ENCODE results near the gene ANKAR.
A peak's percentile ranks its signal among the peaks of the same experiment; 100 is the strongest.
"Not testable (repeated sequence)": the region's sequence is repeated elsewhere in the genome, so short reads cannot be mapped to it uniquely, and the experiment has no call there.

Gene ANKAR

DNA sequence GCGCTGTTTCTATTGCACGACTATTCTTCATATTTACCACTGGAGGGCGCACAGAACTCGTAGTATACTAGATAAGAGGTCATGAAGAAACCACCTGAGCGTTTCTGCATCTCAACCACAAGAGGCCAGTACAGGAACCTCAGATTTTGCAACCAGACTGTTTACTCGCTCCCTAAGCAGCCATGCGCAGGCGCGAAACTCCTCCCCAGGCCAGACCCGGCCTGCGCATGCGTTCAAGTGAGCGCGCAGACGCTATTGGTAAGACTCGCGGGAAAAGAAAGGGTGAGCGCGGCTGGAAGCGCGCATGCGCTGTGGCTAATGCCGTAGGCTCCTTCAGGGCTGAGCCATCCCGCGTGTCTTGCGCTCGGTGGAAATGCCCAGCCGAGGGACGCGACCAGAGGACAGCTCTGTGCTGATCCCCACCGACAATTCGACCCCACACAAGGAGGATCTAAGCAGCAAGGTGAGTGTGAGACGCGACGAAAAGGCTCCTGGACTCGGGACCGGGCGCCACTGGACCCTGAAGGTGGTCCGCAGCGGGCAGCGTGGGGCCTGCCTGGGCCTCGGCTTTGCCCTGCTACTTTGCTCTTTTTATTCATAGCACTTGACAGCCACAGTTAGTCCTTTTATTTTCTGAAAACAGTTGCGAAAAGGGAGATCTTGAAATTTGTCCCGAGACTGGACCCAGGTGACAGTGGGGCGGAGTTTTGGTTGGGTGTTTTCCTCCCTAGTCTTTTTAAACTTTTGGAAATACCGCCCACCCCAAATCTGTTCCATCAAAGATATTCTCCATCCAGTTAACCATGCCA lies 13.1 kb upstream of the ANKAR start, which contains the start of gene ASNSD1:
Gene ASNSD1 (plus strand): TSS at position 312 of the 809 bp plus-strand sequence. CDS start 4,674 bp downstream, outside the sequence.
- DNase-seq = peak; percentile 99

DNA sequence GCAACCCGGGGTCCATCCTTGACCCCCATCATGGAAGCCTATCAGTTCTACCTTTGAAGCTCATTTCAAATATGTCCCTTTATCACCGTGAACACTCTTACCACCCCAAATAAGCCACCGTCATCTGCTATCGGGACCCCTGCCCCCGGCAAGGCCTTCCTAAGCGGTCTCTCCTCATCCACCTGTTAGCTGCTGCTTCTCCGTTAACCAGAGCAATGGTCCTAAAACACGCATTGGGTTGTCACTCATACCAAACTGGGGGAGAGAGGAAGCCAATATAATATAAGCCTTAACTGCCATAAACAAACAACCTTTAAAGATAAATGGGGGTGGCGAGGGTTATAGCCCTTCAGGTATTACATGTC lies 12.5 kb upstream of the ANKAR start:
- DNase-seq = no peak

DNA sequence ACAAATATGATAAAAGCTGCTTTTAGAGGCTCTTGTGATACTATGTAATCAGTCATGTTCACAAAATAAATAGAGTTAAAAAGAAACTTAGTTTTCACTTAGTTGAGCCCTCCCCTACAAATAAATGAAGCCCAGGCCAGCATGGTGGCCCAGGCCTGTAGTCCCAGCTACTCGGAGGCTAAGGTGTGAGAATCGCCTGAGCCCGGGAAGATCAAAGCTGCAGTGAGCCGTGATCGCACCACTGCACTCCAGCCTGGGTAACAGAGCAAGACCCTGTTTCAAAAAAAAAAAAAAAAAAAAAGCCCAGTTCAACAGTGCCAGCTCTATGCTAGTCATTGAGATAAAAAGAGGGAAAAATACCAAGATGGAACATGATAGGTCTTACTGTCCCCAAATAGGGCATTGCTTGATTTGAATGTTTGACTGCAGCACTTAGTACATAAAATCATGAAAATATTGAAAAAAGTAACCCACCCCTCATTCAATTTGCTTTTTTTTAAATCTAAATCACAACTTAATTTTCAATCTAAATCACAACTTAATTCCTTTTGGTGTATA lies 11.7 kb upstream of the ANKAR start:
- no peak for DNase-seq

DNA sequence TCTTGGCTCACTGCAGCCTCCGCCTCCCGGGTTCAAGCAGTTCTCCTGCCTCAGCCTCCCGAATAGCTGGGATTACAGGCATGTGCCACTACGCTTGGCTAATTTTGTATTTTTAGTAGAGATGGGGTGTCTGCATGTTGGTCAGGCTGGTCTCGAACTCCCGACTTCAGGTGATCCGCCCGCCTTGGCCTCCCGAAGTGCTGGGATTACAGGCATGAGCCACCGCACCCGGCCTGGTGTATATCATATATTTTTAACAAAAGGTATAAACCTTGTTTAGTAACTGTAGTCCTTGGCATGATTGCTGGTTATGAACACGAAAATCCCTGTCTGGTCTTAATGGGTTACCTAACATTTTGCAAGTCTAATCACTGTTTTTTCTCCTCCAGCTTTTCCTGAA lies 11.2 kb upstream of the ANKAR start:
- not testable (repeated sequence) for DNase-seq

DNA sequence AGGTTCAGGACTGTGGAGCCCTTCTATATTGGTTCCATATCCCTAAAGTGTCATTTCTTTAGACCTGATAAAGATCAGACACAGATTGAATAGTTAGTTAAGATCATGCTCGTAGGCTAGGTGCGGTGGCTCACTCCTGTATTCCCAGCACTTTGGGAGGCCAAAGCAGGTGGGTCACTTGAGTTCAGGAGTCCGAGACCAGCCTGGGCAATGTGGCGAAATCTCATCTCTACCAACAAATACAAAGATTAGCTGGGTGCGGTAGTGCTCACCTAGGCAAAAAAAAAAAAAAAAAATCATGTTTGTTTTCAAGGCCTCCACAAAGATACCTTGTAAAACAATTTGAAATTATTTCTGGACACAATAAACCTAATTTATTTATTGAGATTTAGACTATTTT lies 4.6 kb upstream of the ANKAR start:
- no peak for DNase-seq

DNA sequence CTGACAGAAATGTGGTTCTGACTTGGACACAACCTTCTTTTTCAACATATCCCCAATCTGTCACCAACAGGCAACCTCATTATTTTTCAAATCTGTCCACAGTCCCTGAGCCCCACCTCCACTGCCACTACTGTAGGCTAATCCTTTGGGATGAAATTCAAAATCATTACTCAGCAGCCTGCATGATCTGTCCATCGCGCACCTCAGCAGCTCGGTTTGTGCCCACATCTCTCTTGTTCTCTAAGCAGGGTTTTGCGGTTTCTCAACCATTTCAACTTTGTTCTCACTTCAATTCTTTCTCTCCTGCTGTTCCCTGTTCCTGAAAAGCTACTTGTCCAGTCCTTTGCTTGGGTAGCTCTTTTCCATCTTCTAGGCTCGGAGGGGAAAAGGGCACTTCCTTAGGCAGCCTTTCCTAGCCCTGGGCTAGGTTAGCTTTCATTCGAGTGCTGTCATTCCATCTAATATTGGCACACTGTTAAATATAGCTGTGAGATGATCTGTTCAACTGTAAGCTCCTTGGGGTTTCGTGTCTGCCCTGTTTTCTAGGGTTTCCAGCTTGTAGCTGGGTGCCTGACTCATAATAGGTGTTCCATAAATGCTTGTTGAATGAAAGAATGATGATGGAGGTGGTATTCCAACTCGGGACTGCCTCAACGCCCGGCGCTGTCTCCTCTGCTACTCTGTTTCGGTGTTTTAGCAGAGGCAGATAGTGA lies 653 bp upstream of the ANKAR start:
- no peak for DNase-seq

DNA sequence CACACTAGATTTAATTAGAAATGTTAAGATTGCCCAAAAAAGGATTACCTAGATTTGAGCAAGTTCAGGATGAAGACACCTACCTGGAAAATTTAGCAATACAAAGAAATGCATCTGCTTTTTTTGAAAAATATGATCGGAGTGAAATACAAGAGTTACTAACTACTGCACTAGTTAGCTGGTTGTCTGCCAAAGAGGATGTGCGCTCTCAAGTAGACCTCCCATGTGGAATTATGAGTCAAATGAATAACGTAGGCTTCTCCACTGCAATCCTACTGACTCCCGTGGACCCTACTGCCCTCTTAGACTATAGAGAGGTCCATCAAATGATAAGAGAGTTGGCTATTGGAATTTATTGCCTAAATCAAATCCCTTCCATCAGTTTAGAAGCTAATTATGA lies 2.0 kb downstream of the ANKAR start:
- no peak for DNase-seq

DNA sequence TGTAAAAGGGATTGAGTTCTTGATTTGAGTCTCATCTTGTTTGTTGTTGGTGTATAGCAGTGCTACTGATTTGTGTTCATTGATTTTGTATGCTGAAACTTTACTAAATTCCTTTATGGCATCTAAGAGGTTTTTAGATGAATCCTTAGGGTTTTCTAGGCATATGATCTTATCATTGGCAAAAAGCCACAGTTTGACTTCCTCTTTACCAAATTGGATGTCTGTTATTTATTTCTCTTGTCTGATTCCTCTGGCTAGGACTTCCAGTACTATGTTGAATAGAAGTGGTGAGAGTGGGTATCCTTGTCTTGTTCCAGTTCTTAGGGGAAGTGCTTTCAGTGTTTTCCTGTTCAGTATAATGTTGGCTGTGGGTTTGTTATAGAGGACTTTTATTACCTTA lies 4.8 kb downstream of the ANKAR start:
- DNase-seq = no peak

DNA sequence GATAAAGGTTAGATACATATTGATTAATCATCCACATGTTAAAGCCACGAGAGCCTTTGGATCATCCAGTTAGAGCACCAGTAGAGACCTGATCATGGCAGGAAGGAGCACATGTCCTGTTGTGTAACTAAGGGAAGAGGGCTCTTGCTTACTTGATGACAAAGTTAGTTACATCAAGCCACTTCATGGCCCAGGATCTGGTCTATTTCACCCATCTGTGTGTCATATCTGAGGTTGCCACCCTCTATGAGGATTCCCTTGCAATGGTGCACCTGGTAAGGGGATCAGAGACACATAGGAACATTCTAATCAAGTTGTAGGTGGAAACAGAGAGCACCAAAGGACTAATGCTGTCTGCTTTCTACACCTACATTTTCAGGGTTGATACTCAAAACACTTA lies 6.7 kb downstream of the ANKAR start:
- no peak for DNase-seq

DNA sequence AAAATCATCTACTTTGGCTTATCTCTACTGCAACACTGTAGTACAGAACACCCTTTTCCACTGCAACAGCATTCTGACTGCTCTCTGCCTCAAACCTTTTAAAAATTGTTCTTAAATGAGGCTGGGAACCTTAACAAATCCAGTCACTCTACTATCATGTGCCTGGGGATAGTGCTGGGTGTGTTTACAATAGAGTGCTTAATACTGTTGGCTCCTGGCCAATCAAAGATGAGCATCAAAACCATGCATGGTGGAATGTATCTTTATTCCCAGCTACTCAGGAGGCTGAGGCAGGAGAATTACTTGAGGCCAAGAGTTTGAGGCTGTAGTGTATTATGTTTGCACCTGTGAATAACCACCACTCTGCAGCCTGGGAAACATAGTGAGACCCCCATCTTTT lies 7.4 kb downstream of the ANKAR start:
- DNase-seq = no peak

DNA sequence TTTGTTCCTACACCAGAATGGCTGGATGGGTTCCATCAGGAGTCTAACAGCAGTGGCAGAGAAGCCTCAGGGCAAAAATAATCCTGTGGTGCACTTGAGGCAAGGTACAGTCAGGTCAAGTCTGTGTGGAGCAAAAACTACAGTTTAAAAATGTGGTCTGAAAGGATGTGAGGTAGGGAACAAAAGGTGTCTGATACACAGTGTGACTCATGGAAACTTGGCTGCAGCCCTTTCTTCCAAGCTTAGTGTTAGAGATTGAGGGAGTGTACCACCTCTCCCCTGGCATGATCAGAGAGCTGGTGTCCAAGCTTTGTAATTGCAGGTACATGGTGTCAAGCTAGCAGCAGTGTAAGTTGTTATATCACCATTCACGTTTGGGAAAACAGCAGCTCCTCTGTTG lies 8.9 kb downstream of the ANKAR start:
- no peak for DNase-seq

DNA sequence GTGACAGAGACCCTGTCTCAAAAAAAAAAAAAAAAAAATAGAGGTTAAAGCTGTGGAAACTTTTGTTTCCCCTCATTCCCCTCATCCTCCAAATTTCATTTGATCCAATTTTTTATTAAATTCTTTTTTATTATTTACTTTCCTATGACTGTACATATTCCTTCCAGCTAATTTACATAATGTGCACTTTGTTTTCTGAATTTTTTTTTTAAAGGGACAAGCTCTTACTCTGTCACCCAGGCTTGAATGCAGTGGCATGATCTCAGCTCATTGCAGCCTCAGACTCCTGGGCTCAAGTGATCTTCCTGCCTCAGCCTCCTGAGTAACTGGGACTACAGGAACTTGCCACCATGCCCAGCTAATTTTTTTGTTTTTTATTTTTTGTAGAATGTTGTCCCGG lies 10.3 kb downstream of the ANKAR start:
- DNase-seq = no peak

DNA sequence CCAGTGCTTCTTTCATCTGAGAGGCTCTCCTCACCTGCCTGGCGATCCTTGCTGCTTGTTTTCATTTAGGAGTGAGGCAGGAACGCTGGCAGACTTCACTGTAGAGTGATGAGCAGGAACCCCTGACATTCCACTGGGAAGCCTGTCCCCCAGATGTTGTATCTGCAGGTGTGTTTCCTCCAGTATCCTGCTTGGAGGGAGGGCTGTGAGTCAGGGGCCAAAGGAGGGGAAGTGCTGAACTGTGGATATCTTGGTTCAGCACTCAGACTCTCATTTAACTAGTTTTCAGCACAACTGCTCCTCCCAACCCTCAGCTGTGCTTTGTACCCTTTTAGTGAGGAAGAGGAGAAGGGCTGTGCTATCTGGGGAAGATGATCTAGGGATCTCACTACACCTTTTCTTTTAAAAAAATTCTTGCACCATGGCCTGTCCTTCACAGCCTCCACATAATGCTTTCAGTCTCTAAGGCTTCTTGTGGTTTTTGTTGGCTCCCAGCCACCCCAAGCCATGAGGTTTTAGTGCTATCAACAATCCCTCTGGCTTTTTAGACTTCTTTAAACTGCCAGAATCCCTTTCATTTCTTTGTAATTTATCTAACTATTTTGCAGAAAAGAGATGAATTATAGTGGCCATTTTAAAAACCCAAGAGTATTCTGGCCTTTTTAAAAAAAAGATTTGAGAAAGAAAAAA lies 11.2 kb downstream of the ANKAR start:
- no peak for DNase-seq

DNA sequence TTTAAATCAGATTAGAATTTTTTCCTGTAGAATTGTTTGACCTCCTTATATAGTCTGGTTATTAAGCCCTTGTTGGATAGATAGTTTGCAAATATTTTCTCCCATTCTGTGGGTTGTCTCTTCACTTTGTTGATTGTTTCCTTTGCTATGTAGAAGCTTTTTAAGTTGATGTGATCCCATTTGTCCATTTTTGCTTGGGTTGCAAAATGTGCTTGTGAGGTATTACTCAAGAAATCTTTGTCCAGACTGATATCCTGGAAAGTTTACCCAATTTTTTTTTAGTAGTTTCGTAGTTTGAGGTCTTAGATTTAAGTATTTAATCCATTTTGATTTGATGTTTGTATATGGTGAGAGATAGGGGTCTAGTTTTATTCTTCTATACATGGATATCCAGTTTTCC lies 13.3 kb downstream of the ANKAR start:
- not testable (repeated sequence) for DNase-seq

DNA sequence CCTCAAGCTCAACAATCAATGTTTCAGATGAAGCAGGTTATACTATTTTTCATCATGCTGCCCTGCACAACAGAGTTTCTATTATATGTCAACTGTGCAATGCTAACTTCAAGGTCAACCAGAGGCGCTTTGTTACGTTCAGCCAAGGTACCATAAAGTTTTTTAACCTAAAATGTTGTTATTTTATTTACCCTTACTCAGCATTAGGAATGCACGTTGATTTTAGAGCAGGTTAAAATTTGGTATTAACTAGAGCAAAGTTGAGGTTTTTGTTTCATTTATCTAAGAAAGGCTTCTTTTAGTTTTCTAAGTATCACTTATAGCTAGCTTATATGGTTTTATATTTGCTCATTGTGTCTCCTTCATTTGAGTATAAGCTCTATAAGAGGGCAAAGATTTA lies 21.8 kb downstream of the ANKAR start:
- DNase-seq = no peak

DNA sequence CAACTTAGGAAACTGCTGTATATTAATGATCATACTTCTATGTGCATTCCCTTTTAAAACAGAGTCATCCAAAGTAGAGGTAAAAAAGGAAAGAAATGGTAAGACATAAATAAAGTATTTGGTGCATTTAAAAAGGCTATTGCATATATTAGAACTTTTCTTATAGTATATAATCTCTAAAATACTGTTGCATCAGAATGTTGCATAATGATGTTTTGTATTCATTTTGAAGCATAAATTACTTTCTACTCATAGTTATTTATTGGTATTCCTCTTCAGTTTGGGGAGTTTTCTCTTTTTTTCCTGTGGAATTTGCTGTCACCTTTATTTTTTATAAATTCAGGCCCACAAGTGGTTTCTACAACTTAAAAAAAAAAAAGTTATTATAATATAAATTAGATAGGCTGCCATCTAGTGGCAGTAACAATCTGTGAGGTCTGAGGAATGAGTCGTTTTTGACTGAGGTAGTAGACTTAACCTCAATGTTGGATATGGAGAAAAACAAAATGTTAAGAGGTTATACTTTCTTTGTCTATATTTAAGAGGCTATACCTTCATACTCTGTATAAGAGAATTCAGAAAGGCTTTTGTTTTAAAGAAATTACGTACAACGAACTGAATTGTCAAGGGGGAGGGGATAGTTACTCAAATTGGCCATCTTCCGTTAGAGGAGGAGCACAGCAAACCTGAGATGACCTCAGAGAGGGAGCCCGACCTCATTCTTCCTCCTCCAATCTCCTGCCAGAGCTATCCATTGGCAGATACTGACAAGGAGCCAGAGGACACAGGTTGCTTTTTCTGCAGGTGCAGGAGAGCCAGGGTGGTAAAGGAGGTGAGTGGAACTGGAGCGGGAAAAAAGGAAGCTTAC lies 23.8 kb downstream of the ANKAR start:
- DNase-seq = peak; percentile 5

DNA sequence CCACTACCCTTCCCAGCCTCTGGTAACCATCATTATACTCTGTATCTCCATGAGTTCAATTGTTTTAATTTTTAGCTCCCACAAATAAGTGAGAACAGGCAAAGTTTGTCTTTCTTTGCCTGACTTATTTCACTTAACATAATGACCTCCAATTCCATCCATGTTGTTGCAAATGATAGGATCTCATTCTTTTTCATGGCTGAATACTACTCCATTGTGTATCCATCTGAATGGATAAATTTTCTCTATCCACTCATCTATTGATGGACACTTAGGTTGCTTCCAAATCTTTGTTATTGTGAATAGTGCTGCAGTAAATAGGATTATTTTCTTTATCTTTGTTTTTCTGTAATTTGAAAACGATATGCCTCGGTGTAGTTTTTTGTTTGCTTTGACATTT lies 26.2 kb downstream of the ANKAR start:
- no peak for DNase-seq

DNA sequence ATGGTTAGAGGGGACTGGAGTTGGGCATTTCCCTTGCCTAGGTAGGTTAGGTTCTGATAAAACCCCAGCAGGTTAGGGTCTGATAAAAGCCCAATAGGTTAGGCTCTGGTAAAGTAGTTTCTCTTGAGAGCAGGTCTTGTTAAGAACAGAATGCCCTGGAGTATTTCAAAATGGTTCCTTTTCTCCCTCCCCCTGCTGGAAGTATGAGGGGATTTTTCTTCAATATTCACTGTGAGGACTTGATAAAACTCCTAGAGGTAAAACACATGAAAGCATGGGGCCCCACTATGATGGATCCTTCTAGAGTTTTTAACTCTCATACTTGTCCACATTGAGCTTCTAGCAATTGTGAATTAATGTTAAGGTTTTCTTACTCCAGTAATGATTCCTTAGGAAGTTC lies 27.6 kb downstream of the ANKAR start:
- DNase-seq = no peak

DNA sequence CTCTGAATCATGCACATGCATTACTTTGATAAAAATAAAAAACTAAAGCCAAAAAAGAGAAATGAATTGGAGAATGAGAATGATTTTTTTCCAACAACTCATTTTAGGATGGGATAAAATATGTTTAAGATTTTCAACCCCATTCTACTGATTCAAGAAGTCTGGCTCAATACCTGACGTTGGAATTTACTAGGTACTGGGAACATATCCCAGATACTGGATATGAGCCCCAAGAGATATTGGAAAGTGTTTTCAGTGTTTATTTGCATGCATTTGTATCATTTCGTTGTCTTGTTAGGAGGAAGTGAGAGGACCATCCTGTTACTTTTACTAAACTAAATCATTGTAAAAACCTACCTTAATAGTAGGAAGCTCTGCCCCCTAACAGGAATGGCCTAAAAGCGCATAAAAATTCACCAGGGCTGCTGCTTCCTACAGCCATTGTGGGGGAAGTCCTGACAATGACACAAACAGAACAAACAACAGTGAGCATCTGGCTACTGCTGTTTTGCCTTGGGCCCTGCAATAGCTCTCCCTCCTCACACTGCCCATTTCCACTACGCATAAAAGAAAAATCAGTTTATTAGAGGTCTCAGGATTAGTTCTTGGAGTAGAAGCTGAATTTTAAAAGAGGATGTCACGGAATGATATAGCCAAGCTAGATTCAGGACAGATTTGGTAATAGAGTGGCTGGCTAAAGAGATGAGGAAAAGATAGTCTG lies 35.2 kb downstream of the ANKAR start:
- DNase-seq = no peak

DNA sequence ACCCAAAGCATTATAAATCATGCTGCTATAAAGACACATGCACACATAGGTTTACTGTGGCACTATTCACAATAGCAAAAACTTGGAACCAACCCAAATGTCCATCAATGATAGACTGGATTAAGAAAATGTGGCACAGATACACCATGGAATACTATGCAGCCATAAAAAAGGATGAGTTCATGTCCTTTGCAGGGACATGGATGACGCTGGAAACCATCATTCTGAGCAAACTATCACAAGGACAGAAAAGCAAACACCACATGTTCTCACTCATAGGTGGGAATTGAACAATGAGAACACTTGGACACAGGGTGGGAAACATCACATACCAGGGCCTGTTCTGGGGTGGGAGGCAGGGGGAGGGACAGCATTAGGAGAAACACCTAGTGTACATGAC lies 43.1 kb downstream of the ANKAR start:
- not testable (repeated sequence) for DNase-seq

DNA sequence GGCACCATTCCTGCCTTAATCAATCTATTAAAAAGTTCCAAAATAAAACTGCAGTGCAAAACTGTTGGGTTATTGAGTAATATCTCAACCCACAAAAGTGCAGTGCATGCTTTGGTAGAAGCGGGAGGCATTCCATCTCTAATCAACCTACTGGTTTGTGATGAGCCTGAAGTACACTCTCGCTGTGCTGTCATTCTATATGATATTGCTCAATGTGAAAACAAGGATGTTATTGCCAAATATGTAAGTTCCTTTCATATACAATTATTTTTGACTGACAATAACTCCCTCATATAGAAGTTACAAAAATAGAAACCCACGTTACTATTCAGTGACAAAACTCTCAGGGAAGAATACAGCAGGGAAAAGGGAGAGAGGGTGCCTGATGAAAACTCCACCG lies 45.1 kb downstream of the ANKAR start:
- DNase-seq = no peak

DNA sequence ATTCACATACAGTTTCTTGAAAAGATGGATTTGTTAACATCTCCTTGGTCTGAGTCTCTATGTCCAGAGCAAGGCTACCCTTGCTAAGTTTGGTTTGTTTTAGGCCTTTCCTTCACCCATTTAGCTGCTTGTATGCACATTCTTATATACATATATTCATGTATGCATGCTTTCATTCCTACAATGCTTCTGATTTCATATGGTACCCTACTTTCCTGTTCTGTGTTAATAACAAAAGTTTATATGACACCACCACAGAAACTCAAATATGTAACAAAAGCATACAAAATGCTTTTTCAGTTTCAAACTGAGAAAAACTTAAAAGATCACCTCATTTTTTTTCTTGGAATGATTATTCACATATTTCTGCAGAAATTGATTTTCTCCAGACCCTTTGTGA lies 48.7 kb downstream of the ANKAR start:
- no peak for DNase-seq
